ENCODE measurements around the gene GNG12.

The GNG12 gene

GRCh38 chr1:67815303-67816094, 17.8 kb downstream of the GNG12 start:
- no peak for DNase-seq (ENCODE audit: low read depth in 2 of 2)

DNA sequence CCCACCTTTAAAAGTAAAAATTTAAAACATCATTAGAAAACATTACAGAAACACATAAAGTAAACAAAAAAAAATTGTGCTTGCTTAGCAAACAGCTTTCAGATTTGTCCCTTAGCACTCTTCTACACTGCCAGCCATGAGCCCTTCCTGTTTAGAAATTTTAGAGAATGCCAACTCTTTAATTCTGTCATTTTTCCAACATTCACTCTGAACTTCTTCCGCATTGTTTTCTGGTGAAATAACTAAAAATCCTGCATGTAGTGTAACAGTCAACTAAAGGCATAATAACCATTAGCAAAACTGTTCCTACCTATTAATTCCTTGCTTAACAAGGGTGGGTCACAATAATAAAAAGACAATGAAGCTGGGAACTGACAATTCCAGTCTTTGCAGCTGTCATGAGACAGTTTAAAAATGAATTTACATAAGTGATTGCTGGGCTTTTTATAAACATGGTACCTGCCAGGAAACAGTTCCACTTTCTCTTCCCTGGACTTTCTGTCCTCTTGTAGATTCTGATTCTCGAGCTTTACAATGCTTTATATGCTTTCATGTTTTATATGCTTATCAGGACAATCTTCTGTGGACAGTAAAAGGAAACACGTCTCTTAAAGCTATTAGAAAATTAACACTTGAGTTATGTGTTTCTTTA, 19.0 kb downstream of the GNG12 start:
- DNase-seq (ENCODE audit: low read depth in 2 of 2), result no peak

DNA sequence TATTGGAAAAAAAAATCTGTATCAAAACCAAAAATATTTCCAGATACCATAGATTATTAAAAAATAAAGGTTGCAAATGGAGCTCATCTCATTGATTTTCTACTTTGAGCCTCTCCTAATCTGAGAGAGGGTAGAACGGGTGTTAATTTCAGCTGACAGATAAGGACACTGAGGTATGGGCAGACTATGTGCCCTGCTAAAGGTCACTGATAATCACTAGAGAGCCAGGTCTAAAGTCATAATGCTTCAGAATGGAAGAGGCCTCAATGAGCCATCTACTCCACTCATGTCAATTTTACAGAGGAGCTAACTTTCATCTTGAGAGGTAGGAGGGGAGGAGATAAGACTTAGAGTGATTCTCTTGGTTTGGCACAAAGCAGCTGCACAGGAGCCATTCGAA, 21.0 kb downstream of the GNG12 start:
- DNase-seq (ENCODE audit: low read depth in 2 of 2), result no peak

- DNase-seq (ENCODE audit: low read depth in 2 of 2), result no peak
Observed at GRCh38 chr1:67811781-67812180, 21.5 kb downstream of the GNG12 start.

DNA sequence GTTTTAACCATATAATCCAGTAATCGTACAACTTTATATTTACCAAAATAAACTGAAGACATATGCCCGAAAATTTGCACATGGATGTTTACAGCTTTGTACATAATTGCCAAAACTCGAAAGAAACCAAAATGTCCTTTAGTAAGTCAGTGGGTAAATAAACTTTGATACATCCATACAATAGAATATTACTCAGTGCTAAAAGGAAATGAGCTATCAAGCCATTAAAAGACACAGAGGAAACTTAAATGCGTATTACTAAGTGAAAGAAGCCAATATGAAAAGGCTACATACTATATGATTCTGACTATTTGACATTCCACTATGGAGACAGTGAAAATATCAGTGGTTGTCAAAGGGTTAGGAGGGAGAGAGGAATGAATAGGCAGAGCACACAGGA, 23.4 kb downstream of the GNG12 start:
- DNase-seq (ENCODE audit: low read depth in 2 of 2), result no peak

GRCh38 chr1:67807282-67807681, 26.0 kb downstream of the GNG12 start:
- no peak for DNase-seq (ENCODE audit: low read depth in 2 of 2)

GRCh38 chr1:67804710-67805109, 28.6 kb downstream of the GNG12 start:
- DNase-seq (ENCODE audit: low read depth in 2 of 2), result no peak

- no peak for DNase-seq (ENCODE audit: low read depth in 2 of 2)
Observed at GRCh38 chr1:67803380-67804279, 29.6 kb downstream of the GNG12 start.

- DNase-seq (ENCODE audit: low read depth in 2 of 2), result no peak
Observed at GRCh38 chr1:67802565-67802964, 30.7 kb downstream of the GNG12 start.

DNA sequence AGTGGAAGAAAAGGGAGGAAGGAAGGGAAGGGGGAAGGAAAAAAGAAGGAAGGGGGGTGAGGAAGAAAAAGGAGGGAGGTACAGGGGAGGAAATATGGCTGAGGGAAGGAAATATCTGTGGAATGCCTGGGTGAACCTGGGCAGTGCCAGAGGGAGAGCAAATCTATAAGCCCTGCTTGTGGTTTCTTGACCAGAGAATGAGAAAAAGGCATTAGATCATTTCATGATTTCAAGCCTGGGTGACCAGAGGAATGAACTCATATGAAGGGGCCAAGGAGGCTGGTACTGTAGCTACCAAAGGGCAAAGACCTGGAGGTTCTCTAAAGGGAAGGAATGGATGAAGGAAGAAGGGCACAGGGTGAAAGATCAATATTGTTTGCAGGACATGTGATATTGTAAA, 31.4 kb downstream of the GNG12 start:
- no peak for DNase-seq (ENCODE audit: low read depth in 2 of 2)

DNA sequence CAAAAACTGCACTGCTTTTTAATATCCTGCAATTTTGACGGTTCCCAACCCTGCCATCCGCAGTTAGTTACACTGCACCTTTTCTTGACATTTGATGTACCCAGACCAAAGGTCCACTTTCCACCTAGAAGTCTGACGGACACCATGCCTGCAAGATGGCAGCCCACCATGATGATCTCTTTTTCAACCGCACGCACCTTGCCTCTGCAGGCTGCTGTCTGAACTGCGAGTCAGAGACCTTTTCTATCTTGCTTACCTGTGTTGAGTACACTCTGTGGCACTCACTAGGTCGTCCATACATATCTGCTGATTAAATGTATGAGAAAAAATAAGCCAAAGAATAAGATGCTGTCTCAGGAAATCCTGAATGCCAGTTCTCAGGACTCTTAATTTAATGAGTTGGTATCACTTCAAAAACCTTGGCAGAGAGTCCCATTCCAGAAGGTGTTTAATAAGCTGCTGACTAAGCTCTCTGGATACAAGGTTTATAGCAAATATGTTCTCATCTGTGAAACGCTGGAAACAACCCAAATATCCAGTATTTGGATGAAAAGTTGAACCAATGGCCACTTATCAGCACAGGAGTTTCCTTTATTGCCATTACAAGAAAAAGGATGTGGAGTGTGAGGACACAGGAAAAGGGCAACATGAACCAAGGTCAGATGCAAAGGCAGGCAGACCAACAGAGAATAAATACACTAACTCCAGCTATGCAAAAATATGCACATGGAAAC, 37.9 kb downstream of the GNG12 start:
- DNase-seq (ENCODE audit: low read depth in 2 of 2), result no peak

DNA sequence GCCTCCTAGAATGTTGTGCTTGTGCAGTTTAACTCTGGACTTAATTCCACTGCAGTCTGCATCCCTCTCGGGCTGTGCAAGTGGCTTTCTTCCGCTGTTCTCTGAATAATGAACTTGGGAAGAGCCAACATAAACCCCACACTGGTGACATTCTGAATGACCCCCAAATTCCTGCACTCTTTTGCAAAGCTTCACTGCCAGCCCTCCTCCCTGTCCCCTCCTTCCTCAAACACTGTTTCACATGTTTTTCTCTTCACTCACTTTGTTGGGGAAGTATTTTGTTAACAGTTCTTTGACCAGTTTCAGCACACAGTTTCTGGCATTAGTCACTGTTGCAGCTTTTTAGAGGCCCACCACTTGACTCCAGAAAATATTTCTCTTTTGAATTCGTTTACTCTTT, 39.7 kb downstream of the GNG12 start:
- DNase-seq (ENCODE audit: low read depth in 2 of 2), result no peak

- no peak for DNase-seq (ENCODE audit: low read depth in 2 of 2)
Observed at GRCh38 chr1:67792741-67793458, 40.4 kb downstream of the GNG12 start.

GRCh38 chr1:67792103-67792502, 41.2 kb downstream of the GNG12 start:
- no peak for DNase-seq (ENCODE audit: low read depth in 2 of 2)

GRCh38 chr1:67791686-67792085, 41.6 kb downstream of the GNG12 start:
- DNase-seq (ENCODE audit: low read depth in 2 of 2), result no peak

DNA sequence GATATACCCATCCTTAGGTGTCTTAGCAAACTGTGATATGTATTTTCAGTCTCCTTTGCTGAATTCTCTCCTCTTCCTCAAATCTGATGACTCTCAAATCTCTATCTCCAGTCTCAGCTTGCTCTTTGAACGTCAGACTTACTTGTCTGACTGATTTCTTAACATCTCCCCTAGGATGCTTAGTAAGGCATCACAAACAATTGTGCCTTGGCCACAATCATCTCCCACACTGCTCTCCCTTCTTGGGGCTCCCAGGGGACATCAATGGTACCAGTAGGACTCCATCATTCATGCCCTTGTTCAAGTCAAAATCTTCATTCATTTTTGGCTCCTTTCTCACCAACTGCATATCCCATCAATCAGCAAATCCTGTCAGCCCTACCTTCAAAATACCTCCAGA, 42.0 kb downstream of the GNG12 start:
- no peak for DNase-seq (ENCODE audit: low read depth in 2 of 2)

DNA sequence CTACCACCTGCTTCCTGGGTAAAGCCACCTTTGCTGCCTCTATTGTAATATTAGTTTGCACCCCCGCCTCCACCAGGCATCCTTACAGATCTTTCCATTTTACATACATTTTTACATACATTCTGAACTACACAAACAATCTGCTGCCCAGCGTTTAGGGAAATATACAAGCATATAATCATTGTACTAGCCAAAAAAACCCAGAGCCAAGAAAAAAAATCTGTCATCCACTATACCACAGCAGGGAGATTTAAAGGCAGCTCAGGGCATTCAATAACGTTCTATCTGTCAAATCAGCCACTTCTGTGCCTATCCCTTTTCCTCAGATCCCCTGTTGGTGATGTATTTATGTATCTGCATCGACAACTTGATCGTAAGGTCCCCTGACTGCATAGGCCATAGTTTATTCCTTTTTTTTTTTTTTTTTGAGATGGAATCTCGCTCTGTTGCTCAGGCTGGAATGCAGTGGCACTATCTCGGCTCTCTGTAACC, 43.0 kb downstream of the GNG12 start:
- DNase-seq (ENCODE audit: low read depth in 2 of 2), result no peak

DNA sequence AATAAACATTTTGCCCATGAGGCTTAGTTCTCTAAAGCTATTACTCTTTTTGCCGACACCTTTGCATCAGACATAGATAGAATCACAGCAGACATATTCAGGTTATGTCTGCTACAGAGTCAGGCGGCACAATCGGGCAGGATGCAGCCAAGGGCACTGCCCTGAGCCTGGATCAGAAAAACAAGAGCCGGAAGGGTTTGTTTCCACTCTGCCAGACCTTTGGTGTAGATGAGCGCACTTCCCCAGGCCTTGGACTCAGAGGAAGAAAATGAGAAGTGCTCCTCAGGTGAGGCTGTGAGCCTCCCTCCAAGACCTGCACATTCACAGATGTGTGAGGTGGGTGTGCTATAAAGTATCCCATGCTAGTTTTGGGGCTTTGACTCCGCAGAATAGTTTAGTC, 43.7 kb downstream of the GNG12 start:
- no peak for DNase-seq (ENCODE audit: low read depth in 2 of 2)

DNA sequence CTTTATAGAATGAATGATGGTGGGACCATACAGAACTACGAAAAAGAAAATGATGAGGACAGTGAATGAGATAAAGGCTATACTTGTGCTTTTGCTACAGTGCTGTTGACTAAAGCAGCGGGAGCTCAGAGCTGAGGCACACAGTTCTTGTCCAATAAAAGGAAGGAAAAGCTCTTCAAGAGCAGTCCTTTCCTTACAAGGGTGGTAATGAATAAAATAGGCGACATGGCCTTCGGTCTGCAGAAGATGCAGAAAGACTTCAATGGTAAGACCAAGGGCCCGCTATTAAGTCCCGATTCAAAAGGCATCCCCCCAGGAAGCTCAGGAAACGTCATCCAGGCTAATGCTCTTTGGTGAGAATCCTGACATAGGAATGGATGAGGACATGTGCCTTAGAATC, 44.4 kb downstream of the GNG12 start:
- DNase-seq (ENCODE audit: low read depth in 2 of 2), result no peak

- DNase-seq (ENCODE audit: low read depth in 2 of 2), result no peak
Observed at GRCh38 chr1:67788238-67788790, 45.0 kb downstream of the GNG12 start.

DNA sequence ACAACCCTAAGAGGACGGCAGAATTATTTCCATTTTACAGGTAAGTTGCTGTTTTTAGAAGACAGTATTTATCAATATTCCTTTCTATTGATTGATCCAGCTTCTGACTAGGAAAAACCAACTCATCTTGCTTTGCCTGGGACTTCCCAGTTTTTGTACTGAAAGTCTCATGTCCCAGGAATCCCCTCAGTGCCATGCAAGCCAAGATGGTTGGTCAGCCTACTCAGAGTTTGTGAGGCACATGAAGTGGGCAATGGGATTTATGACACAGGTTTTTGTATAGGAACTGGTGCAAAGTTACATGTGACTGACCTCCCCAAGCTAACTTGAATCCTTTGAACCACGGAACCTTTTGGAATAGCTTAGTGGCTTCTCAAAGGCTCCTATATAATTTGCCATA, 45.5 kb downstream of the GNG12 start:
- no peak for DNase-seq (ENCODE audit: low read depth in 2 of 2)

Data from stimulated activated CD4-positive, alpha-beta T cell treated with anti-CD3 and anti-CD28 coated beads, Interleukin-12 subunit alpha, Interleukin-12 subunit beta, amount 100 ng/mL, for 24 hours (primary cell).